WTC11 (cell line): ENCODE data around the gene TACR1. TPM values are rescaled to one million over a fixed set of nuclear protein-coding genes. Genes with fewer than 3 reads are reported as not detected.

Experiments
- ATAC-seq: fragments of 200-7000 bp; cut with Tn5 transposase; 2 replicates; pipeline ENCODE4 v1.10.0; 2021; ENCODE audit warnings: mild to moderate bottlenecking, moderate library complexity
- CTCF ChIA-PET: fragments of 300-600 bp; sonication (Branson Sonifier 250); formaldehyde crosslinking; loops from one replicate; lab custom pipeline; 2021; ENCODE audit warnings: antibody characterized with exemption; lab: Charles Lee
- POLR2A ChIA-PET: fragments of 350-600 bp; sonication (Branson Sonifier 250); formaldehyde crosslinking; loops from one replicate; lab custom pipeline; 2021; ENCODE audit warnings: antibody characterized with exemption; lab: Charles Lee
- DNase-seq: peaks from one replicate; pipeline ENCODE4 v3.0.0; 2021; ENCODE audit warnings: low spot score
- H3K27ac Mint-ChIP-seq: 2 replicates; pipeline ENCODE4 v1.8.0; 2021; ENCODE audit warnings: mixed read lengths
- H3K27me3 Mint-ChIP-seq: 2 replicates; pipeline ENCODE4 v1.8.0; 2021; ENCODE audit warnings: low read depth, mild to moderate bottlenecking, moderate library complexity, mixed read lengths
- H3K36me3 Mint-ChIP-seq: 2 replicates; pipeline ENCODE4 v1.8.0; 2021; ENCODE audit warnings: mixed read lengths
- H3K4me1 Mint-ChIP-seq: 2 replicates; pipeline ENCODE4 v1.8.0; 2022; ENCODE audit warnings: mixed read lengths
- H3K4me3 Mint-ChIP-seq: 2 replicates; pipeline ENCODE4 v1.8.0; 2021; ENCODE audit warnings: mild to moderate bottlenecking, moderate library complexity, mixed read lengths
- H3K9me3 Mint-ChIP-seq: 2 replicates; pipeline ENCODE4 v1.8.0; 2021; ENCODE audit warnings: mixed read lengths
- AR ChIP-seq: fragments of 250-450 bp; sonication (Bioruptor Pico); IDR thresholded peaks from 2 replicates; pipeline ENCODE4 v1.9.0; 2021; ENCODE audit warnings: mild to moderate bottlenecking
- ARID4B ChIP-seq: sonication (generic); formaldehyde crosslinking; IDR thresholded peaks from 2 replicates; pipeline ENCODE4 v1.8.0; 2023; ENCODE audit warnings: missing genetic modification reagents, mild to moderate bottlenecking, borderline replicate concordance
- CREB1 ChIP-seq: sonication (generic); formaldehyde crosslinking; IDR thresholded peaks from 2 replicates; pipeline ENCODE4 v1.8.0; 2023; ENCODE audit warnings: mild to moderate bottlenecking, missing genetic modification reagents
- ESRRA ChIP-seq: sonication (generic); formaldehyde crosslinking; IDR thresholded peaks from 2 replicates; pipeline ENCODE4 v1.8.1; 2022; ENCODE audit warnings: mild to moderate bottlenecking, missing genetic modification reagents, borderline replicate concordance
- FOXP1 ChIP-seq: sonication (generic); formaldehyde crosslinking; IDR thresholded peaks from 2 replicates; pipeline ENCODE4 v1.8.0; 2022; ENCODE audit warnings: missing genetic modification reagents, mild to moderate bottlenecking, moderate library complexity, borderline replicate concordance
- IRF1 ChIP-seq: sonication (generic); formaldehyde crosslinking; IDR thresholded peaks from 2 replicates; pipeline ENCODE4 v1.8.0; 2023; ENCODE audit warnings: missing genetic modification reagents
- IRF2 ChIP-seq: sonication (generic); formaldehyde crosslinking; IDR thresholded peaks from 2 replicates; pipeline ENCODE4 v1.8.0; 2022; ENCODE audit warnings: low read depth, missing genetic modification reagents, borderline replicate concordance
- JUN ChIP-seq: sonication (generic); formaldehyde crosslinking; IDR thresholded peaks from 2 replicates; pipeline ENCODE4 v1.8.0; 2023; ENCODE audit warnings: mild to moderate bottlenecking, missing genetic modification reagents
- KAT7 ChIP-seq: sonication (generic); formaldehyde crosslinking; IDR thresholded peaks from 2 replicates; pipeline ENCODE4 v1.8.1; 2023; ENCODE audit warnings: missing genetic modification reagents, mild to moderate bottlenecking, borderline replicate concordance
- NFATC4 ChIP-seq: fragments of 250-450 bp; sonication (Bioruptor Pico); IDR thresholded peaks from 2 replicates; pipeline ENCODE4 v1.9.0; 2021; ENCODE audit warnings: mild to moderate bottlenecking
- OVOL2 ChIP-seq: fragments of 250-450 bp; sonication (Bioruptor Pico); IDR thresholded peaks from 2 replicates; pipeline ENCODE4 v1.9.0; 2021; ENCODE audit warnings: mild to moderate bottlenecking, borderline replicate concordance
- SMAD3 ChIP-seq: sonication (generic); formaldehyde crosslinking; IDR thresholded peaks from 2 replicates; pipeline ENCODE4 v1.8.0; 2022; ENCODE audit warnings: missing genetic modification reagents, mild to moderate bottlenecking, borderline replicate concordance
- TEAD1 ChIP-seq: sonication (generic); formaldehyde crosslinking; IDR thresholded peaks from 2 replicates; pipeline ENCODE4 v1.8.0; 2022; ENCODE audit warnings: mild to moderate bottlenecking, missing genetic modification reagents
- TEAD4 ChIP-seq: sonication (generic); formaldehyde crosslinking; IDR thresholded peaks from 2 replicates; pipeline ENCODE4 v1.8.0; 2022; ENCODE audit warnings: mild to moderate bottlenecking, missing genetic modification reagents
- ZBTB43 ChIP-seq: sonication (generic); formaldehyde crosslinking; IDR thresholded peaks from 2 replicates; pipeline ENCODE4 v1.8.1; 2023; ENCODE audit warnings: mild to moderate bottlenecking, missing genetic modification reagents
- ZNF219 ChIP-seq: sonication (generic); formaldehyde crosslinking; IDR thresholded peaks from 2 replicates; pipeline ENCODE4 v1.8.0; 2023; ENCODE audit warnings: missing genetic modification reagents, mild to moderate bottlenecking, borderline replicate concordance
- ZNF263 ChIP-seq: sonication (generic); formaldehyde crosslinking; IDR thresholded peaks from 2 replicates; pipeline ENCODE4 v1.8.1; 2022; ENCODE audit warnings: low read depth, mild to moderate bottlenecking, moderate library complexity, missing genetic modification reagents
- ZNF512 ChIP-seq: sonication (generic); formaldehyde crosslinking; IDR thresholded peaks from 2 replicates; pipeline ENCODE4 v1.8.1; 2022; ENCODE audit warnings: missing genetic modification reagents, borderline replicate concordance
- ZNF532 ChIP-seq: fragments of 250-450 bp; sonication (Bioruptor Pico); IDR thresholded peaks from 2 replicates; pipeline ENCODE4 v1.9.0; 2021; ENCODE audit warnings: mild to moderate bottlenecking, borderline replicate concordance
- total RNA-seq: library from RNA; stranded (reverse); gene quantifications from 3 replicates; pipeline ENCODE4 v1.2.3, GENCODE V29; 2021

Gene TACR1
- total RNA-seq, 1 experiment from 2014 or later = 0.13 TPM

GRCh38 chr2:75100011-75100800, 99.1 kb downstream of the TACR1 start (continued):
- TF ChIP-seq ZBTB43 (CRISPR knock-in tag) (no peak), KAT7 (CRISPR knock-in tag) (no peak), ZNF219 (no peak), NFATC4 (CRISPR knock-in tag) (no peak), ESRRA (CRISPR knock-in tag) (no peak), IRF2 (CRISPR knock-in tag) (no peak)

- Mint-ChIP-seq H3K36me3 (peaks cover 5% of the 10 kb centered on the region), H3K27ac (no peak overlapping the region), H3K27me3 (peaks cover 5% of the 10 kb centered on the region), H3K9me3 (peaks cover 5% of the 10 kb centered on the region), H3K4me1 (peaks cover 6% of the 10 kb centered on the region), H3K4me3 (no peak overlapping the region)
- ChIA-PET POLR2A (no interaction called here), CTCF (interaction anchor here (1.3 to 2.6 kb wide), 3 partner anchors 100 to 179 kb away, joined by 4 to 11 read pairs (median 4); partner anchors contain the start of gene TACR1)
- ATAC-seq (no peak), DNase-seq (no peak)
- TF ChIP-seq ZNF532 (CRISPR knock-in tag) = no peak
- no peak for TF ChIP-seq JUN
- TF ChIP-seq ZNF512 (CRISPR knock-in tag) = no peak
- TF ChIP-seq SMAD3 (CRISPR knock-in tag) = no peak
- no peak for TF ChIP-seq CREB1 (CRISPR knock-in tag)
- no peak for TF ChIP-seq AR (CRISPR knock-in tag)
- no peak for TF ChIP-seq OVOL2 (CRISPR knock-in tag)
- TF ChIP-seq IRF1 = no peak
- no peak for TF ChIP-seq ZNF263 (CRISPR knock-in tag)
- TF ChIP-seq TEAD4 = no peak
- TF ChIP-seq FOXP1 (CRISPR knock-in tag) = no peak
- no peak for TF ChIP-seq TEAD1 (CRISPR knock-in tag)
- TF ChIP-seq ARID4B = no peak
- TF ChIP-seq ZNF219 = no peak
These were observed 99.8 kb downstream of the TACR1 start for GRCh38 chr2:75099521-75099922.
